Effector CD8-positive, alpha-beta T cell (primary cell): Measurements from ENCODE around the gene KCNA3.

ENCODE experiments used
- DNase-seq: peaks from one replicate; lab custom pipeline; 2025; lab: John Stamatoyannopoulos, UW

Gene KCNA3

DNA sequence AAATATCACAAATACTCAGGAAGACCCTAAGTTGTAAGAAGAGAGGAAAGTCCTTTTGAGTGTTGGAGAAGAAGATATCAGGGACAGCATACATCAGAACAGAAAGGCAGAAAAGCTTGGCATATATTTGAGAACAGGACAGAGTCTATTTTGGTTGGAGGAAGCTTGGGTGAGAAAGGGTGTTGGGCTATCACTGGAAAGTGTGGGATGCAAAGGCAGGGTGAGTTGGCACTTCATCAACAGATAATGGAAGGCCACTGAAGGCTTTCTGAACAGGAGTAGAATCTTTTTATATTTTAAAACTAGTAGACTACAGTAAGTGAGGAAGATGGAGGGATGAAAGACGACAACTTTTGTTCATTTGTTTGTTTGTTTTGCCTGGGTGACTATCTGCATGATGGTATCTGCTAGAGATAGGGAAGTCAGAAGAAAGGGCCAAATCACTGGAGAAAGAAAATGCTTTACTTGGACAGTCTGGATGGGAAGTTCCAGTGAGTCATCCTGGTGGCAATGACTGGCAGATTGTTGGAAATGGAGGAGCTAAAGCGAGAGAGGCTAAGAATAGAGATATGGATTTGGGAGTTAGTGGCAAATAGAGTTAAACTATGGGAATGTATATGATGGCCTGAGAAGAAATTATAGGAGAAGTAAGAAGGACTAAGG, 34.9 kb downstream of the KCNA3 start:
- DNase-seq: no peak

DNA sequence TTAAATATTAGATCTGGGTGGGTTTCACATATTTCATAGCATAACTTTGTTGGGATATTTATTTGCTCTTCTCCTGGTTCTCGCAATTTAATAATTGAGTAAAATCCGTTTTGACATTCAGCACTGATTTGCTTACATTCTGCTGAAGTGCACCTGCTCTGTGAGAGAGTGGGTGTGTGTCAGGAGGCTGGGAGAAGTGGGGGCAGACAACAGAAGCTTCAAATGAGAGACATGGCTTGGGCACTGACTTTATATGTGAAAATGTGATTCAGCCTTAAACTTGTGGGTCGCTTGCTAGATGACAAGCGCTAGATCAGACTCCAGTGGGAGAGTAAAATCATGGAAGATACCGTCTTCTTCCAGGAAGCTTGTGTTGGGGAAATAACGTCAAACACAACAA, 36.2 kb downstream of the KCNA3 start:
- no peak for DNase-seq

DNA sequence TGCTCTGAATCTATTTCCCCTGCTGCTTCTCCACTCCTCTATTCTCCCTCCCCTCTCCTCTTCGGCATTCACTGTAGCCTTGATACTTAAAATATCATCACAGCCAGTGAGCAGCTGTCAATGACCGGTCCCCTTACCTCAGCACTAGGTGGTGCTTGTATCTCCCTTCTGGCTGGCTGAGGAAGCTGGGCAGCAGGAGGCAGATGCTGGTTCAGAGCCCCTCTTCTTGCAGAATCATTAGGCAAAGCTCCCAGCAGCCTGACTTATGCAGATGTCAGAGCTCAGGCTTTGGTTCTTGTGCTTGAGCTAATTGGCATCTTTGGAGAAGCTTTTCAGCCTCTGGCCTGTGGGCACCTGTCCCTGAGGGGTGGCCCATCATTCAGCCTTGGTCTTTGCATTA, 36.7 kb downstream of the KCNA3 start:
- DNase-seq: no peak

DNA sequence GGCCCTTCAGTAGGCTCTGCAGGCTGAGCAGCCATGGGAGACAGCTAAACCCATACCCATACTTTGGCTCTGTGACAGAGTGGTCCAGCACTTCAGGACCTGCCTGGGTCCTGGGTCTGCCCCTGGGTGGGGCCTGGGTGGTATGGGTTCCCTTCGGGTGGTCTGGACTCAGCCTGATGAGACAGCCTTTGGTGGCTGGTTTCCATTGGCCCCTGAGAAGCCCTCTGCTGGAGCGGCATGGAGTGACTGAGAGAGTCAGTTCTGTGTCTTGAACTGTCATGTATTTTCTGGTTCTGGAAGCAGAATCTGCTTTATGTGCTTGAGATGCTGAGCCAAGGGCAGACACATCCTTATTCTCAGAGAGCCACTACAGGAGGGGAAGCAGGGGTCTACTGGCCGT, 37.3 kb downstream of the KCNA3 start:
- DNase-seq: no peak

DNA sequence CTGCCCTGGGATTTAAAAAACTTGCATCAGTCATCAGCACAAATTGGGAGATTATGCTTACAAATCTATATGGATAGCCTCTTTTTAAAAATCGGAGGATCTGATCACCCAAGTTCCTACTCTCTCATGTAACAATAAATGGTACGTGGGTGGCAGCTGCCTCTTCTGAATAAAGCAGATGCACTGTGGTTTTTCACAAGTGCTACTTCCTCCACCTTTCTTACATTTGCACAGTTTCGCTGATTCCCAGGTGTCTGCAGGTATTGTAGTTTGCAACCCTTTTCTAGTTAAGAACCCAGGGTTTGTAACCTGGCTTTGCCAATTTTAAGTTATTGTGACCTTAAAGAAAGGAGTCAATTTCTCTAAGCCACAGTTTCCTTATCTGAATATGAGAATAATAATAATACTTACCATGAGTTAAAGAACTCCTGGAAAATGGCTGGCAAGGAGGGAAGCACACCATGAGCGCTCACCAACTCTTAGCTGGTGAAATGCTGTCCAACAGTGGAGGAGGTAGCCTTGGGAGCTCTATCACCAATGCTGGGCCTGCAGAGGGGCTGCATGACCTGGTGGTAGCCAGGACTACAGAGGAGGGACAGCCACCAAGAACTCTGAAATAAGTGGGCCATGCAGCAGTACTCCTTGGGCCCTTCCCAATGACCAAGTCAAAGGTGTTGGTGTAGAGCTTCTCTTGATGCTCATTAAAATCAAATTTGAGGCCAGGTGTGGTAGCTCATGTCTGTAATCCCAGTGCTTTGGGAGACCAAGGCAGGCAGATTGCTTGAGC, 38.4 kb downstream of the KCNA3 start:
- no peak for DNase-seq

DNA sequence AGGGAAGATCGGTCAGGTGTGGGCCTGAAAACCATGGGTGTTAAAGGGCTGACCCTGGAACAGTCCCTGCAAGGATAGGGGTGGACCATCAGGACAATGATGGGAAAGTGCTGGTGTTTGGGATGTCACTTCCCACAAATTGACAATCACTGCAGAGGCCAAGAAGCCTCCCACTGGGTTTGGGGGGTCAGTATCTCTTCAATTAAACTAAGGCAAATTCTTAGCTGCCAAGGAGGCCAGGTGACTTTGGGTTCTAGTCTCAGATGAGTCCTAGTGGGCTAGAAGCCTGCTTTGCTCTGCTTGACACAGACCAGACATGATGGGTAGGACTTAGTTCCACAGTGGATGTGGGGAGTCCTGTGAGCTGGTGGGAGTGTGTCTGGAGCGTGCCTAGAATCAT, 39.3 kb downstream of the KCNA3 start:
- DNase-seq: no peak

DNA sequence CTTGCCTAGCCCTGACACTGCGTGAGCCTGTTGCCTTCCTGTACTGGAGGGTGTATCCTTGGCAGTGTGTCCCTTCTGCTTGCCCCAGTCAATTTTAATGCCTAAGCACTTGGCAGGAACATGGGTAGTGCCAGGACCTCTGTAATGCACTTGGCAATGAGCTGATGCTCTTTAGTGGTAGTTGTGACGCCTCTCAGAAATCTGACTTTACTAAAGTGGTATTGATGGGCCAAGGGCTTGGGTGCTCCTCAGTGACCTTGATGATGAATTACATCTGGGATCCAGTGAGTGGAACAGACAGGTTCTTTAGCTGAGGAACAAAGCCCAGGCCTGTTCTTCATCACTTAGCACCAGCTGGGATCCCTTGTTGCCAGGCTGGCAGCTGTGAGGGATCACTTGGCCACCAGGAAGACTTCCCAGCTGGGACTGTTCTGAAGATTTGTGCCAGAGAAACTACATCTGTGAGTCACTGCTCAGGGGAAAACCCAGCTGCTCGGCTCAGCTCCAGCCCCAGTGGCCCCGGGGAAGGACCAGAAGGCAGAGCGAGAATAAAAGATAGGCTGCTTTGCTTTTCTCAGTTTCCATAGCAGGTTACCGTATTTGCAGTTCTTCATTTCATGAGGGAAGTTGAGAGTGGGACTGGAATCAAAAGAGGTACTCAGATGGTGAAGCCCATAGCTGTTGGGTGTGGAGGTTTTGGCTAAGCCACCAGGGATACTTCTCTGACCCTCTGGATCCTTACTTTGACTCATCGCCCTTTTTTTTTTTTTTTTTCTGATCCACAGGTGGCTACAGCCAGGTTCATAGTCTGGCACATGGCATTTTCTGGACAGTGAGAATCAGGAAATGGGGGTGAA, 40.1 kb downstream of the KCNA3 start:
- no peak for DNase-seq

DNA sequence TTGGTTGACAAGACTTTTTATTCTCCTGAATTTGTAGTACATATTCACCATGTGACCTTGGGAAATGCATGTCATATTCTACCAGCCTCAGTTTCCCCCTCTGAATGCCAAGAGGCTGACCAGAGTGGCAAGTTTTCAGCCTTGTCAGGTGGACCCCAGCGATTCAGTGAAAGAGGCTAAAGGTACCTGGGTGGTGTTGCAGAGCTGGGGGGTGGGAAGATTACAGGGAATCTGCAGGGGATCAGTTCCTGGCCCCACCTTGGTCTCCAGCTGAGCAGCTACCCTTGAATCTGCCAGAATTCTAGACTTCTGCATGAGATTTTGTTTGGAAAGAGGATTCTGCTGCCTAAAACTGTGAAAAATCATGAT, 40.7 kb downstream of the KCNA3 start:
- no peak for DNase-seq

DNA sequence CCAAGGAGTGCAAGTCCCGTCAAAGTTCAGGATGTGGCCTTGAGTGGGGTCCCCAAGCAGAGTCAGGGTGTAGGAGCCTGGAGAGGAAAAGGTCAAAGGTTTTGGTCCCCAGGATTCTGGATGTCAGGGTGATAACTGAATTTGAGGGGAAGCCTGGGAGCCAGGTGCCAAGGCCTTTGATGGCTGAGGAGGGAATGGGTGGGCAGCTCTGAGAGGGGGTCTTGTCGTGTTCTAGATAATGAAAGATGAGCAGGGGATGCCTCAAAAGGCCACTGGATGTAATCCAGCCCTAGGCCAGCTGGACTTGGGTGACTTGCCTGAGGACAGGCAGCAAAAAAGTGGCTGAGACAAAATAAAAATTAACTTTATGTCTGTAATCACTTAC, 41.1 kb downstream of the KCNA3 start:
- no peak for DNase-seq

DNA sequence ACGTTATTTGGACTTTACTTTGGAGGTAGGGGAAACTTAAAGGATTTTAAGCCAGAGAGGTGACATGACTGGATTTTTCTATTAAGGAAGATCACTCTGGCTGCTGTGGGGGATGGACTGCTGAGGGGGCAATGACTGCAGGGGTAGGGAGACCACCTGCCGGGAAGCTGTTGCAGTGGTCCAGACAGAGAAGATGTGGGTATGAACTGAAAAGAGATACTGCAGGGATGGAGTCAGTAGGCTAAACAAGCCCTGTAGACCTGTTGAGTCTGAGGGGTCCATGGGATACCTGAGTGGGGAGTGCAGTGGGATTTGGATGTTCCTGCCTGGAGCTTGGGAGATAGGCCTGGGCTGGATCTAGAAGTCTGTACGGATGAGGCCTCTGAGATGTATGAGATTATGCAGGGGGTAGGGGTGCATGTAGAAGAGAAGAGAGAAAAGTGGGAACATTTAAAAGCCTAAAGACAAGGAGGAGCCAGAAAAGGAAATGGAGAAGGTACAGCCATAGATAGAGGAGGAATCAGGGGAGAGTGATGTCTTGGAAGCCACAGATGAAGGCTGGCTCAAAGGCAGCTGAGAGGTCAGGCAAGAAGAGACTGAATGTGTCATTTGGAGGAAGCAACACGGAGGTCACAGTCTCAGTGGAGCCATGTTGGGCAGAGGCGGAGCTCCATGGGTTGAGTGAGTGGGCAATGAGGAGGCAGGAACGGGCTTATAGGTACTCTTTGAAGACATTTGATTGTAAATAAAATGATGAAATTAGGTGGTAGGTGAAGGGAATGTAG, 42.7 kb downstream of the KCNA3 start:
- DNase-seq: no peak

DNA sequence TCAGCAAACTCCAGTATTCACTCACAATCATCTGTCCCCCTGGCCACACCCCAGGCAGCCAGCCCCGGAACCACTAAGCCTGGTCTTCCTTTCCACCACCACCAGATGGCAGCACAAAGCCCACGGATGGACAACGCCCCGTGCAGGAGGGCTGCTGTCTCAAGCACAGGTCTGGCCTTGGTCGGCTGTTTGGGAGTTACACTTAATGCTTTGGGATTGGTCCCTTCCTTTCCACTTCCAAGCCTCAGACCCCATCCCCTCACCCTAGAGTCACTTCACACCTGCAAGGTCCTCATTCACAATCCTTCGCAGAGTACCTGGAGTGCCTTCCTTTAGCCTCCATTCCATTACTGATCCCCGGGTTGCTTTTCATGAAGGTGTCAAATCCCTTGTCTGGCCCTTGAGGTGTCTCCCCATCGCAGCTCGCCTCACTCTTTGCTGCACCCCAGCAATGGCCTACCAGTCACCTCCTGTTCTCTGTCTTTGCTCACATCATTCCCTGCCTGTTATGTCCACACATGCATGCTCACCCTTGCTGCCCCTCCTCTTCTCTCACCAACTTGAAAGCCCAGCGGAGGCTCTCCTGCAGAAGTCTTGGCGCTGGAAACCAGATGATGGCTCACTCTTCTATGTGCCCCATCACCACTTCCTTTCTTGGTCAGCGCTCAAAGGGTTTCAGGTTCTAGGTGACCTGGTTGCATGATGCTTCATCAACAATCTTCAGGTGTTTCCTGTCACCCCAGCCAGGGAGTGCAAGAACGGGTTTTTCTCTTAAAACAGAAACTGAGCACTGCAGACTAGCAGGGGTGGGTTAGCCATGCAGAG, 43.7 kb downstream of the KCNA3 start:
- DNase-seq: peak; percentile 72

DNA sequence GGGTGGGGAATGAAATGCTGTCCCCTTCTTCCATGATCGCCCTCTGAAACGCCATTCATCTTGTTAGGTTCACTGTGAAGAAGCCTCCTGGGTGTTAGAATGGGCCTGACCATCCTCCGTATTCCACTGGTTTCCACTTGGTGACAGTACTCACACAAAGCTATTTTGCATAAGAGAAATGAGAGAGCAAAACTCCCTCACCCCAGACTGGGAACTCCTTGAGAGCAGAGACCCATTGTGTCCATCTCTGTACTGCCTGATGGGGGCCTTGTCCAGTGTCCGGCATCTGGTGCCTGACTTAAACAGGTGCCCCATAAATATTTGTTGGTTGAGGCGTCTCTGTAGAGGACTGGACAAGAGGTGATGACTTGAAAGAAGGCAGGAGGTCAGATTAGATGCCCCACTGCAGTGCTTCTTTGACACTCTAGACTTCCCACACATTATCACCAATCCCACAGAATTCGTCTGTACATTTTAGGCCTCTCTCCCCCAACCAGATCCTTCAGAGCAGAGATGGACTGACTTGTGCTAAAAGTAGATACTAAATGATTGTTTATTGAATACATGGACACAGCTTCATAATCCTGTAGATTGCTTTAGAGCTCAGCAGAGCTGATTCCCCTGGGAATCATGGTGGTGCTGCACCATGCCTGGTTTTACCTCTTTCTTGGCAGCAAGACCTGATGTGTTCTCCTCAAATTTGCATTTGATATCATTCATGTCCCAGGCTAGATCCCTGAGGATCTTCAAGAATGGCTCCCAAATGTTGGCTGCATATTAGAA, 46.2 kb downstream of the KCNA3 start:
- DNase-seq: no peak

DNA sequence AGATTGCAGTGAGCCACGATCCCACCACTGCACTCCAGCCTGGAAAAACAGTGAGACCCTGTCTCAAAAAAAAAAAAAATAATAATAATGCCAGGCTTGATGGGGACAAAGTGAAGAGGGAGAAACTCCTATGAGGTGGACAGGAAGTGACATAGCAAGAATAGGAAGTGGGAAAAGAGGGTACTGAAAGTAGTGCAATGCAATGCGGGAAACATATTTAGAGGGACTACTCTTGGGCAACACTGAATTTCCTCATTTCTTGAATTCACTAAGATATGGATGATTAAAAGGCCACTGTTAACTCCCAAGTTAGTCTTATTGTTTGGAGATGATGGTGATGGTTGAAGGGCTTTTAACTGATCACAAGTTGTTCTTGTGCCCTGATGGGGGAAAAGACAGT, 47.0 kb downstream of the KCNA3 start:
- no peak for DNase-seq

DNA sequence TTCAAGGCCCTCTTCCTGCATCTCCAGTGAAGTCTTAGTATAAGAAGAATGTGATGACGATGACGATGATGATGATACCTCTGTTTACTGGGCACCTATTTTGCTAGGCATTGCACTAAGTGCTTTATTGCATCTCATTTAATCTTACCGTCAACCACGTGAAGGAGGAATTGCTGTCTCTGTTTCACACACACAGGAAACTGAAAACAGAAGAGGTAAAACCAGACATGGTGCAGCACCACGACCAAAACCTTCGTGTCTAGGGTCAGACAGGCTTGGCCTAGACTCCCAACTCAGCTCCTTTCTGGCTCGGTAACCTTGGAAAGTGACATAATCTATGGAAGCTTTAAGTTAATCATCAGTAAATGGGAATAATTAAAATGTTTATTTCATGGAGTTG, 47.9 kb downstream of the KCNA3 start:
- no peak for DNase-seq
